Activated CD4-positive, alpha-beta memory T cell treated with anti-CD3 and anti-CD28 coated beads, Interleukin-2, amount 10 ng/mL, durations not matched to agents 7 days and 5 days (primary cell): ENCODE results near the gene LGALS9C. TPM values are rescaled to one million over a fixed set of nuclear protein-coding genes. Genes with fewer than 3 reads are reported as not detected.
"Not testable (repeated sequence)": the region's sequence is repeated elsewhere in the genome, so short reads cannot be mapped to it uniquely, and the experiment has no call there.

Experiments used
- CTCF ChIA-PET: fragments of 350-600 bp; sonication (Branson Sonifier 250); formaldehyde crosslinking; loops from one replicate; lab custom pipeline; 2021; ENCODE audit warnings: antibody characterized with exemption, inconsistent platforms; lab: Charles Lee
- POLR2A ChIA-PET: fragments of 350-600 bp; sonication (Branson Sonifier 250); formaldehyde crosslinking; loops from one replicate; lab custom pipeline; 2021; ENCODE audit warnings: antibody characterized with exemption; lab: Charles Lee
- DNase-seq: peaks from one replicate; pipeline ENCODE4 v3.0.0-alpha.2; 2020
- H3K27ac Mint-ChIP-seq: one replicate; pipeline ENCODE4 v1.8.0; 2021; ENCODE audit warnings: mild to moderate bottlenecking, mixed read lengths
- H3K27me3 Mint-ChIP-seq: one replicate; pipeline ENCODE4 v1.8.0; 2021; ENCODE audit warnings: mixed read lengths
- H3K36me3 Mint-ChIP-seq: one replicate; pipeline ENCODE4 v1.8.0; 2021; ENCODE audit warnings: low read depth, mixed read lengths
- H3K4me1 Mint-ChIP-seq: one replicate; pipeline ENCODE4 v1.8.0; 2021; ENCODE audit warnings: mixed read lengths
- H3K4me3 Mint-ChIP-seq: one replicate; pipeline ENCODE4 v1.8.0; 2021; ENCODE audit warnings: mild to moderate bottlenecking, mixed read lengths
- H3K9me3 Mint-ChIP-seq: one replicate; pipeline ENCODE4 v1.8.0; 2021; ENCODE audit warnings: mixed read lengths
- total RNA-seq, 2 experiments: library from RNA; stranded (reverse); gene quantifications; one replicate each; pipeline ENCODE4 v1.2.3, GENCODE V29; 2021

LGALS9C gene
- total RNA-seq, 2 experiments from 2014 or later: 3.0 to 3.6 TPM

- H3K27me3 Mint-ChIP-seq, DNase-seq, POLR2A ChIA-PET, H3K27ac Mint-ChIP-seq, H3K36me3 Mint-ChIP-seq, H3K9me3 Mint-ChIP-seq, H3K4me1 Mint-ChIP-seq, CTCF ChIA-PET, H3K4me3 Mint-ChIP-seq: not testable (repeated sequence)
These were observed 51.8 kb downstream of the LGALS9C start for GRCh38 chr17:18528435-18528834.

- H3K27ac Mint-ChIP-seq, H3K4me1 Mint-ChIP-seq, H3K9me3 Mint-ChIP-seq, DNase-seq, H3K27me3 Mint-ChIP-seq, POLR2A ChIA-PET, CTCF ChIA-PET, H3K36me3 Mint-ChIP-seq, H3K4me3 Mint-ChIP-seq: not testable (repeated sequence)
These were observed 52.4 kb downstream of the LGALS9C start for GRCh38 chr17:18528899-18529500.

- DNase-seq, H3K4me1 Mint-ChIP-seq, H3K27ac Mint-ChIP-seq, H3K36me3 Mint-ChIP-seq, POLR2A ChIA-PET, H3K9me3 Mint-ChIP-seq, H3K4me3 Mint-ChIP-seq, CTCF ChIA-PET, H3K27me3 Mint-ChIP-seq: not testable (repeated sequence)
These were observed 53.8 kb downstream of the LGALS9C start for GRCh38 chr17:18530405-18530804.

GRCh38 chr17:18542234-18542633, 65.6 kb downstream of the LGALS9C start:
- H3K27me3 Mint-ChIP-seq, POLR2A ChIA-PET, DNase-seq, H3K4me1 Mint-ChIP-seq, CTCF ChIA-PET, H3K4me3 Mint-ChIP-seq, H3K9me3 Mint-ChIP-seq, H3K27ac Mint-ChIP-seq, H3K36me3 Mint-ChIP-seq: not testable (repeated sequence)

- H3K27me3 Mint-ChIP-seq, POLR2A ChIA-PET, CTCF ChIA-PET, H3K4me1 Mint-ChIP-seq, H3K36me3 Mint-ChIP-seq, H3K27ac Mint-ChIP-seq, DNase-seq, H3K4me3 Mint-ChIP-seq, H3K9me3 Mint-ChIP-seq: not testable (repeated sequence)
These were observed 66.3 kb downstream of the LGALS9C start for GRCh38 chr17:18542907-18543306.

Other genes with a start within 250 kb of the LGALS9C start
- gene FLII, start 218.1 kb upstream of the LGALS9C start, total RNA-seq: 100 to 1,000 TPM; 336 TPM
- 10 to 100 TPM in 1 of 2 experiments, 1 to 10 TPM in 1; 9.2 to 10.9 TPM for gene MIEF2, start 216.1 kb upstream of the LGALS9C start, total RNA-seq
- gene TOP3A, start 161.8 kb upstream of the LGALS9C start, total RNA-seq: 10 to 100 TPM; 51.4 to 54.9 TPM
- 10 to 100 TPM; 27.0 to 27.9 TPM for gene SMCR8, start 161.5 kb upstream of the LGALS9C start, total RNA-seq
- 10 to 100 TPM; 38.1 to 41.1 TPM for gene SHMT1, start 113.2 kb upstream of the LGALS9C start, total RNA-seq
- not detected for gene EVPLL, start 99.0 kb upstream of the LGALS9C start, total RNA-seq
- gene TBC1D28, start 167.6 kb downstream of the LGALS9C start, total RNA-seq: not detected
- 1 to 10 TPM; 1.2 to 1.8 TPM for gene FOXO3B, start 205.5 kb downstream of the LGALS9C start, total RNA-seq